ENCODE measurements around the gene VWF.

DNA sequence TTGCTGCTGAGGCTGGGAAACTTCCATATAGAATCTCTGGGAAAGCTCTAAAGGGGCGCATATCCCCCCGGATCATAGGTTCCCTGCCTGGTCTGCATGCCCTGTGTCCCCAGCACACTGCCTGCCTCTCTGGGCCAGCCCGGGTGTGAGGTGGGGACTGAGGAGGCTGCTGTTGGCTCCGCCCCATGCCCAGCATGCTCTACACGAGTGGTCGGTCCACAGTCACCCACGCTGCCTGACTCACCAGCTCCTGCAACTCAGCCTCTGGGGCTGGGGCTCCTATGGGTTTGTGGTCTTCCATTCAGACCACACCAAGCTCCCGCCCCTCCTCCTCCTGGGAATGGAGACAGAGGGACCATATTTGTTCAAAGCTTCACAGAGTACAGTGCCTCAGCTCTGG is 90.9 kb downstream of the VWF start:
- TF ChIP-seq CTCF (IDR thresholded peaks at IDR 0.05), result no peak
- TF ChIP-seq POLR2A (IDR thresholded peaks at IDR 0.05), result no peak
